Vagina (tissue), 2 donors: ENCODE data around the gene GGTLC2.

Experiments
- POLR2A ChIP-seq, 2 donors: fragments of 450-650 bp; IDR thresholded peaks; one replicate each; pipeline ENCODE4 v1.6.1; 2017; ENCODE audit warnings: antibody characterized with exemption in 2 of 2, mild to moderate bottlenecking in 2 of 2, moderate library complexity in 2 of 2
- POLR2AphosphoS5 ChIP-seq, 2 donors: sonication (generic); formaldehyde crosslinking; IDR thresholded peaks; one replicate each; pipeline ENCODE4 v1.9.0; 2017; ENCODE audit warnings: antibody characterized with exemption in 2 of 2, mild to moderate bottlenecking in 2 of 2, low read depth in 1 of 2; ENCODE audit not compliant: insufficient read depth in 1 of 2
- TF ChIP-seq, protein P1 (sequence below), 3 experiments: fragments of 450-650 bp in 2 of 3; fragments of 200-600 bp in 1 of 3; sonication (generic) in 1 of 3; IDR thresholded peaks; one replicate each; pipeline ENCODE4 v1.5.1; 2017 to 2019; ENCODE audit warnings: antibody characterized with exemption in 3 of 3, mild to moderate bottlenecking in 2 of 3, moderate library complexity in 2 of 3

DNA sequence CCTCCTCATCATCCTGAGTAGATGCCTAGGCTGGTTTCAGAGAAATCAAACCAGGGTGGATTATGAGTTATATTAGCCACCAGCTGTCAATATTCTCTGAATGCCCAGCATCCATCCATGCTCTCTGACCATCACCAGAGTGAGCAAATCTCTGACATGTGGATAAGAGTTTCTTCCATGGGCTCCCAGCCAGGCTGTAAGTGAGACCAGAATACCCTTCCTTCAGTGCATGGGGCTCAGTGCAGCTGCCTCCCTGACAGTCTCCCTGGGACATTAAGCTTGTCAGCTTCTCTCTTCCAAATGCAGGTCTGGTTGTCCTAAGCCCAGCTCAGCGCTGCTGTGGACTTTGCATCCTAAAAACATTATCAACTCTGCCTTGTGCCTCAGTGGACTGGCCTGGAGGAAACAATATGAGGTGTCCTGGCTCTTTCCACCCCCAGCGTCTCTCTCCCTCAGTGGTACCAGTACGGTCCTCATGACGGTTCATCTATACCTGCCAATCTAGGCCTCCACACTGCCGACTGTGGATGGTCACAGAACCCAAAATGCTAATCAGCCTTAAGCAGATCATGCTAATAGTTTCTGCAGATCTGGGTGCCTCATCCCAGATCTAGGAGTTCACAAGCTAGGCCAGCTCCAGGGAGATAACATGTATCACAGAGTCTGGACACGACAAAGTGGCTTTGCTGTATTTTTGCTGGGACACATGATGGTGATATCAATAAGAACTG lies 43.7 kb upstream of the GGTLC2 start:
- TF ChIP-seq, protein P1, sequence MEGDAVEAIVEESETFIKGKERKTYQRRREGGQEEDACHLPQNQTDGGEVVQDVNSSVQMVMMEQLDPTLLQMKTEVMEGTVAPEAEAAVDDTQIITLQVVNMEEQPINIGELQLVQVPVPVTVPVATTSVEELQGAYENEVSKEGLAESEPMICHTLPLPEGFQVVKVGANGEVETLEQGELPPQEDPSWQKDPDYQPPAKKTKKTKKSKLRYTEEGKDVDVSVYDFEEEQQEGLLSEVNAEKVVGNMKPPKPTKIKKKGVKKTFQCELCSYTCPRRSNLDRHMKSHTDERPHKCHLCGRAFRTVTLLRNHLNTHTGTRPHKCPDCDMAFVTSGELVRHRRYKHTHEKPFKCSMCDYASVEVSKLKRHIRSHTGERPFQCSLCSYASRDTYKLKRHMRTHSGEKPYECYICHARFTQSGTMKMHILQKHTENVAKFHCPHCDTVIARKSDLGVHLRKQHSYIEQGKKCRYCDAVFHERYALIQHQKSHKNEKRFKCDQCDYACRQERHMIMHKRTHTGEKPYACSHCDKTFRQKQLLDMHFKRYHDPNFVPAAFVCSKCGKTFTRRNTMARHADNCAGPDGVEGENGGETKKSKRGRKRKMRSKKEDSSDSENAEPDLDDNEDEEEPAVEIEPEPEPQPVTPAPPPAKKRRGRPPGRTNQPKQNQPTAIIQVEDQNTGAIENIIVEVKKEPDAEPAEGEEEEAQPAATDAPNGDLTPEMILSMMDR (IDR thresholded peaks at IDR 0.05), result no peak
- TF ChIP-seq POLR2A (IDR thresholded peaks at IDR 0.05) (no peak), POLR2AphosphoS5 (IDR thresholded peaks at IDR 0.05; ENCODE audit: insufficient read depth in 1 of 2, low read depth in 1 of 2) (no peak)
